AML-193 (cell line): Measurements from ENCODE around the gene PIEZO1.

Experiments used
- DNase-seq, 2 experiments: peaks; one replicate each; lab custom pipeline; 2025; lab: John Stamatoyannopoulos, UW

The PIEZO1 gene

GRCh38 chr16:88766975-88767374 is 18.0 kb downstream of the PIEZO1 start:
- DNase-seq: no peak

- no peak for DNase-seq
Measured at GRCh38 chr16:88764913-88765349, 20.1 kb downstream of the PIEZO1 start.

- DNase-seq: no peak
Measured at GRCh38 chr16:88764080-88764479, 20.9 kb downstream of the PIEZO1 start.

- DNase-seq: no peak
Measured at GRCh38 chr16:88763502-88764053, 21.4 kb downstream of the PIEZO1 start.

- DNase-seq: no peak
Measured at GRCh38 chr16:88762941-88763340, 22.1 kb downstream of the PIEZO1 start.

GRCh38 chr16:88762258-88762870 is 22.7 kb downstream of the PIEZO1 start:
- DNase-seq: no peak

GRCh38 chr16:88761830-88762229 is 23.2 kb downstream of the PIEZO1 start:
- DNase-seq: no peak

GRCh38 chr16:88761143-88761534 is 23.9 kb downstream of the PIEZO1 start:
- DNase-seq: no peak

GRCh38 chr16:88760424-88761142 is 24.4 kb downstream of the PIEZO1 start:
- DNase-seq: no peak

- DNase-seq: no peak
Measured at GRCh38 chr16:88759976-88760350, 25.1 kb downstream of the PIEZO1 start.

- no peak for DNase-seq
Measured at GRCh38 chr16:88759245-88759975, 25.6 kb downstream of the PIEZO1 start.

GRCh38 chr16:88758944-88759244 is 26.1 kb downstream of the PIEZO1 start:
- no peak for DNase-seq

- DNase-seq: no peak
Measured at GRCh38 chr16:88758227-88758943, 26.6 kb downstream of the PIEZO1 start.

GRCh38 chr16:88755745-88756443 is 29.1 kb downstream of the PIEZO1 start:
- DNase-seq: no peak

GRCh38 chr16:88754912-88755744 is 29.9 kb downstream of the PIEZO1 start:
- DNase-seq: no peak

GRCh38 chr16:88754109-88754911 is 30.7 kb downstream of the PIEZO1 start:
- no peak for DNase-seq

GRCh38 chr16:88753602-88754001 is 31.4 kb downstream of the PIEZO1 start:
- DNase-seq: no peak

- no peak for DNase-seq
Measured at GRCh38 chr16:88753191-88753590, 31.8 kb downstream of the PIEZO1 start.

GRCh38 chr16:88752386-88753002 is 32.5 kb downstream of the PIEZO1 start:
- no peak for DNase-seq

GRCh38 chr16:88750854-88751253 is 34.2 kb downstream of the PIEZO1 start:
- DNase-seq: no peak
